GM10266 (cell line): Measurements from ENCODE around the gene NOVA1.

Experiments
- DNase-seq: peaks from one replicate; pipeline ENCODE4 v3.0.0; 2012; ENCODE audit errors: extremely low spot score
- CTCF ChIP-seq: IDR thresholded peaks from 2 replicates; pipeline ENCODE4 v1.5.1; 2012; ENCODE audit warnings: mild to moderate bottlenecking, low read depth; ENCODE audit not compliant: control insufficient read depth, insufficient read depth; ENCODE audit errors: missing control alignments

NOVA1 gene

GRCh38 chr14:26401179-26401968 lies 196.5 kb downstream of the NOVA1 start:
- no peak for DNase-seq
- TF ChIP-seq CTCF, result no peak

GRCh38 chr14:26400373-26400772 lies 197.5 kb downstream of the NOVA1 start:
- no peak for DNase-seq
- no peak for TF ChIP-seq CTCF

- no peak for DNase-seq
- TF ChIP-seq CTCF, result no peak
These were observed 199.2 kb downstream of the NOVA1 start for GRCh38 chr14:26398616-26399015.
